Activated CD4-positive, alpha-beta T cell treated with anti-CD3 and anti-CD28 coated beads, Interleukin-2, amount 10 ng/mL, durations not matched to agents 24 days and 14 days (primary cell): ENCODE data around the gene CDH4. TPM values are rescaled to one million over a fixed set of nuclear protein-coding genes. Genes with fewer than 3 reads are reported as not detected.
"Not testable (repeated sequence)": the region's sequence is repeated elsewhere in the genome, so short reads cannot be mapped to it uniquely, and the experiment has no call there.

ENCODE experiments used
- DNase-seq: peaks from one replicate; pipeline ENCODE4 v3.0.0; 2022
- H3K27ac Mint-ChIP-seq: one replicate; pipeline ENCODE4 v1.8.0; 2022; ENCODE audit warnings: mild to moderate bottlenecking, mixed read lengths
- H3K27me3 Mint-ChIP-seq: one replicate; pipeline ENCODE4 v1.8.0; 2022; ENCODE audit warnings: mixed read lengths
- H3K36me3 Mint-ChIP-seq: one replicate; pipeline ENCODE4 v1.8.0; 2022; ENCODE audit warnings: low read depth, mild to moderate bottlenecking, mixed read lengths
- H3K4me1 Mint-ChIP-seq: one replicate; pipeline ENCODE4 v1.8.0; 2021; ENCODE audit warnings: mixed read lengths
- H3K4me3 Mint-ChIP-seq: one replicate; pipeline ENCODE4 v1.8.0; 2022; ENCODE audit warnings: mild to moderate bottlenecking, moderate library complexity, mixed read lengths
- H3K9me3 Mint-ChIP-seq: one replicate; pipeline ENCODE4 v1.8.0; 2021; ENCODE audit warnings: mixed read lengths
- intact Hi-C: fragments of 100-400 bp; cut with micrococcal nuclease; formaldehyde crosslinking; loops from one replicate; pipeline ENCODE4 v1.15.1; 2023
- total RNA-seq: library from RNA; stranded (reverse); gene quantifications from 2 replicates; pipeline ENCODE4 v1.2.3, GENCODE V29; 2022

The CDH4 gene
- total RNA-seq, 1 donor from 2014 or later: not detected

GRCh38 chr20:61449916-61450315 lies 197.9 kb downstream of the CDH4 start:
- DNase-seq: no peak
- Mint-ChIP-seq H3K27ac (no peak overlapping the region), H3K27me3 (no peaks in the 10 kb centered on the region), H3K4me3 (no peak overlapping the region), H3K4me1 (no peaks in the 10 kb centered on the region), H3K36me3 (no peaks in the 10 kb centered on the region), H3K9me3 (no peaks in the 10 kb centered on the region)
- intact Hi-C loops: no loop called here

- Mint-ChIP-seq H3K4me1 (no peaks in the 10 kb centered on the region), H3K27me3 (no peaks in the 10 kb centered on the region), H3K4me3 (no peak overlapping the region), H3K9me3 (no peaks in the 10 kb centered on the region), H3K36me3 (no peaks in the 10 kb centered on the region), H3K27ac (no peak overlapping the region)
- intact Hi-C loops: no loop called here
- DNase-seq: no peak
These were observed 198.5 kb downstream of the CDH4 start for GRCh38 chr20:61450549-61450948.

GRCh38 chr20:61451009-61451408 lies 198.9 kb downstream of the CDH4 start:
- H3K27ac Mint-ChIP-seq: no peak overlapping the region
- intact Hi-C loops: no loop called here
- no peaks in the 10 kb centered on the region for H3K27me3 Mint-ChIP-seq

GRCh38 chr20:61451953-61452352 lies 199.9 kb downstream of the CDH4 start:
- DNase-seq: no peak
- Mint-ChIP-seq H3K4me3 (no peak overlapping the region), H3K27ac (no peak overlapping the region), H3K4me1 (no peaks in the 10 kb centered on the region), H3K27me3 (no peaks in the 10 kb centered on the region), H3K36me3 (no peaks in the 10 kb centered on the region), H3K9me3 (no peaks in the 10 kb centered on the region)
- intact Hi-C loops: no loop called here

More at GRCh38 chr20:61451009-61451408, 198.9 kb downstream of the CDH4 start:
- H3K4me1 Mint-ChIP-seq: no peaks in the 10 kb centered on the region
- no peak overlapping the region for H3K4me3 Mint-ChIP-seq
- H3K9me3 Mint-ChIP-seq: no peaks in the 10 kb centered on the region
- no peak for DNase-seq
- no peaks in the 10 kb centered on the region for H3K36me3 Mint-ChIP-seq

- intact Hi-C loops: no loop called here
- DNase-seq: no peak
- H3K4me1 Mint-ChIP-seq: no peaks in the 10 kb centered on the region
- no peaks in the 10 kb centered on the region for H3K27me3 Mint-ChIP-seq
- no peaks in the 10 kb centered on the region for H3K9me3 Mint-ChIP-seq
- H3K36me3 Mint-ChIP-seq: no peaks in the 10 kb centered on the region
- no peak overlapping the region for H3K4me3 Mint-ChIP-seq
- H3K27ac Mint-ChIP-seq: no peak overlapping the region
These were observed 201.2 kb downstream of the CDH4 start for GRCh38 chr20:61453219-61453618.

GRCh38 chr20:61453623-61454022 lies 201.6 kb downstream of the CDH4 start:
- H3K4me1 Mint-ChIP-seq, intact Hi-C loops, H3K27me3 Mint-ChIP-seq, H3K27ac Mint-ChIP-seq, H3K4me3 Mint-ChIP-seq, H3K9me3 Mint-ChIP-seq, DNase-seq, H3K36me3 Mint-ChIP-seq: not testable (repeated sequence)

- Mint-ChIP-seq H3K9me3 (no peaks in the 10 kb centered on the region), H3K27ac (no peak overlapping the region), H3K27me3 (no peaks in the 10 kb centered on the region), H3K4me1 (no peaks in the 10 kb centered on the region), H3K4me3 (no peak overlapping the region), H3K36me3 (no peaks in the 10 kb centered on the region)
- no peak for DNase-seq
- intact Hi-C loops: no loop called here
These were observed 202.0 kb downstream of the CDH4 start for GRCh38 chr20:61454053-61454452.

- no peaks in the 10 kb centered on the region for H3K36me3 Mint-ChIP-seq
- H3K9me3 Mint-ChIP-seq: no peaks in the 10 kb centered on the region
- intact Hi-C loops: no loop called here
- no peaks in the 10 kb centered on the region for H3K27me3 Mint-ChIP-seq
- no peak overlapping the region for H3K4me3 Mint-ChIP-seq
- H3K4me1 Mint-ChIP-seq: no peaks in the 10 kb centered on the region
- no peak for DNase-seq
- H3K27ac Mint-ChIP-seq: no peak overlapping the region
These were observed 203.6 kb downstream of the CDH4 start for GRCh38 chr20:61455508-61456215.

GRCh38 chr20:61457725-61458124 lies 205.7 kb downstream of the CDH4 start:
- H3K36me3 Mint-ChIP-seq: no peaks in the 10 kb centered on the region
- intact Hi-C loops: no loop called here
- no peaks in the 10 kb centered on the region for H3K27me3 Mint-ChIP-seq
- H3K4me3 Mint-ChIP-seq: no peak overlapping the region
- DNase-seq: no peak
- no peaks in the 10 kb centered on the region for H3K4me1 Mint-ChIP-seq
- no peak overlapping the region for H3K27ac Mint-ChIP-seq
- H3K9me3 Mint-ChIP-seq: no peaks in the 10 kb centered on the region

- Mint-ChIP-seq H3K36me3 (no peaks in the 10 kb centered on the region), H3K9me3 (peaks cover 2% of the 10 kb centered on the region), H3K4me3 (no peak overlapping the region), H3K27me3 (no peaks in the 10 kb centered on the region), H3K27ac (no peak overlapping the region), H3K4me1 (no peaks in the 10 kb centered on the region)
- DNase-seq: no peak
- intact Hi-C loops: no loop called here
These were observed 206.2 kb downstream of the CDH4 start for GRCh38 chr20:61458146-61458746.

GRCh38 chr20:61459266-61459665 lies 207.2 kb downstream of the CDH4 start:
- DNase-seq: no peak
- Mint-ChIP-seq H3K9me3 (peaks cover 9% of the 10 kb centered on the region), H3K4me1 (no peaks in the 10 kb centered on the region), H3K27me3 (no peaks in the 10 kb centered on the region), H3K4me3 (no peak overlapping the region), H3K36me3 (no peaks in the 10 kb centered on the region), H3K27ac (no peak overlapping the region)
- intact Hi-C loops: no loop called here

GRCh38 chr20:61459705-61460104 lies 207.6 kb downstream of the CDH4 start:
- Mint-ChIP-seq H3K4me1 (no peaks in the 10 kb centered on the region), H3K9me3 (peaks cover 9% of the 10 kb centered on the region), H3K36me3 (no peaks in the 10 kb centered on the region), H3K27ac (no peak overlapping the region), H3K4me3 (no peak overlapping the region), H3K27me3 (no peaks in the 10 kb centered on the region)
- intact Hi-C loops: no loop called here
- no peak for DNase-seq

- Mint-ChIP-seq H3K27me3 (no peaks in the 10 kb centered on the region), H3K4me1 (no peaks in the 10 kb centered on the region), H3K9me3 (peaks cover 9% of the 10 kb centered on the region)
These were observed 208.4 kb downstream of the CDH4 start for GRCh38 chr20:61460261-61461052.

GRCh38 chr20:61461461-61461860 lies 209.4 kb downstream of the CDH4 start:
- Mint-ChIP-seq H3K36me3 (no peaks in the 10 kb centered on the region), H3K4me3 (no peak overlapping the region), H3K9me3 (peaks cover 9% of the 10 kb centered on the region), H3K27ac (no peak overlapping the region), H3K4me1 (no peaks in the 10 kb centered on the region), H3K27me3 (no peaks in the 10 kb centered on the region)
- no peak for DNase-seq
- intact Hi-C loops: no loop called here

More at GRCh38 chr20:61460261-61461052, 208.4 kb downstream of the CDH4 start:
- DNase-seq: no peak
- H3K36me3 Mint-ChIP-seq: no peaks in the 10 kb centered on the region
- H3K4me3 Mint-ChIP-seq: no peak overlapping the region
- H3K27ac Mint-ChIP-seq: no peak overlapping the region
- intact Hi-C loops: no loop called here
